Bronchial epithelial cell (primary cell): ENCODE data around the gene ARL15. TPM values are rescaled to one million over a fixed set of nuclear protein-coding genes. Genes with fewer than 3 reads are reported as not detected.

Source experiments
- DNase-seq: peaks from one replicate; pipeline ENCODE4 v3.0.0-alpha.2; 2010; ENCODE audit warnings: low read depth
- FAIRE-seq: peaks from 2 replicates; lab custom pipeline; 2011; peaks lifted over from hg19 to GRCh38; lab: Jason Lieb, UNC
- H3K27me3 ChIP-seq: 2 replicates; pipeline ENCODE4 v1.5.1; 2011; ENCODE audit warnings: low read length; ENCODE audit not compliant: control insufficient read depth, insufficient read depth
- H3K36me3 ChIP-seq: 2 replicates; pipeline ENCODE4 v1.5.1; 2011; ENCODE audit warnings: low read length; ENCODE audit not compliant: control insufficient read depth, insufficient read depth
- H3K4me3 ChIP-seq: 2 replicates; pipeline ENCODE4 v1.5.1; 2011; ENCODE audit warnings: mild to moderate bottlenecking, low read depth, low read length, control low read depth
- CTCF ChIP-seq: IDR thresholded peaks from 2 replicates; pipeline ENCODE4 v1.5.1; 2011; ENCODE audit warnings: mild to moderate bottlenecking, moderate library complexity, low read length, control low read depth, inconsistent platforms; ENCODE audit not compliant: insufficient read depth, severe bottlenecking
- total RNA-seq: library from RNA; depleted of rRNA; stranded (reverse); fragments of >200 nt; gene quantifications from 2 replicates; pipeline ENCODE4 v1.2.1, GENCODE V29; 2014

The ARL15 gene
- total RNA-seq, 1 donor from 2014 or later, result 13.7 TPM

- Histone ChIP-seq H3K4me3 (no peak overlapping the region), H3K36me3 (no peaks in the 10 kb centered on the region), H3K27me3 (no peaks in the 10 kb centered on the region)
- no peak for TF ChIP-seq CTCF
- DNase-seq, result no peak
- no peak for FAIRE-seq
Measured at GRCh38 chr5:54295651-54296276, 14.6 kb downstream of the ARL15 start.

- Histone ChIP-seq H3K36me3 (no peaks in the 10 kb centered on the region), H3K27me3 (no peaks in the 10 kb centered on the region), H3K4me3 (no peak overlapping the region)
- no peak for FAIRE-seq
- no peak for TF ChIP-seq CTCF
- no peak for DNase-seq
Measured at GRCh38 chr5:54294097-54294667, 16.2 kb downstream of the ARL15 start.

GRCh38 chr5:54292866-54293265 lies 17.5 kb downstream of the ARL15 start:
- H3K4me3 ChIP-seq, result no peak overlapping the region
- no peak for FAIRE-seq
- no peak for DNase-seq
- H3K27me3 ChIP-seq, result no peaks in the 10 kb centered on the region
- no peak for TF ChIP-seq CTCF
- no peaks in the 10 kb centered on the region for H3K36me3 ChIP-seq

GRCh38 chr5:54291498-54291897 lies 18.9 kb downstream of the ARL15 start:
- Histone ChIP-seq H3K4me3 (no peak overlapping the region), H3K36me3 (no peaks in the 10 kb centered on the region), H3K27me3 (no peaks in the 10 kb centered on the region)
- DNase-seq, result no peak
- FAIRE-seq, result no peak
- no peak for TF ChIP-seq CTCF

GRCh38 chr5:54289769-54290168 lies 20.6 kb downstream of the ARL15 start:
- H3K27me3 ChIP-seq, result no peaks in the 10 kb centered on the region
- DNase-seq, result no peak
- no peak for TF ChIP-seq CTCF
- H3K4me3 ChIP-seq, result no peak overlapping the region
- no peaks in the 10 kb centered on the region for H3K36me3 ChIP-seq
- FAIRE-seq, result no peak
